ENCODE measurements around the gene ANKS1B. TPM values are rescaled to one million over a fixed set of nuclear protein-coding genes. Genes with fewer than 3 reads are reported as not detected.

The ANKS1B gene
- total RNA-seq, 1 experiment from 2014 or later: 0.54 TPM

DNA sequence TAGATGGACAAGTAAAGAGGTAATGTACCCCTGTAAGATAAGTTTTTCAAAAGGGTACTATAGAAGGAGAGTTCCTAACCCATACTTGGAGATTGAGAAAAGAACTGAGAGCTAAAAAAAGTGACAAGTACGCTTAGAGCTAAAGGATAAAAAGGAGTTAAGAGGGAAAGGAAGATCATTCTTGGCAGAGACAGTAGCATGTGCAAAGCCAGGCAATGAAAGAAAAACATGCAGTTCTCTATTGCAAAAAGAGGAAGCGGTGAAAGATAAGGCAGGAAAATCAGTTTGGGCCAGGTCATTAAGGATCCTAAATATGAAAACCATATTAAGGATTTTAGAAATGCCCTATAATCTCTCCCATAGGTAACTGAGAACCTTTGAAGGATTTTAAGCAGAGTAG lies 837.6 kb downstream of the ANKS1B start:
- intact Hi-C loops (cut with micrococcal nuclease): no loop called here
- Histone ChIP-seq H2AFZ (ENCODE audit: low read depth, low read length, poor library complexity, severe bottlenecking) (no peak overlapping the region), H3K9me3 (ENCODE audit: control insufficient read depth in 1 of 2, insufficient read depth in 1 of 2, low read depth in 1 of 2, low read length in 2 of 2) (no peaks in the 10 kb centered on the region), H3K4me3 (replicated peaks in 1 of 2; ENCODE audit: low read depth in 1 of 2, low read length in 2 of 2) (no peak overlapping the region), H3K79me2 (ENCODE audit: insufficient read depth, low read length) (no peaks in the 10 kb centered on the region), H3K9me2 (ENCODE audit: insufficient read depth) (no peaks in the 10 kb centered on the region), H3K4me2 (ENCODE audit: low read length) (no peak overlapping the region), H3K4me1 (ENCODE audit: control insufficient read depth in 1 of 2, insufficient read depth in 2 of 2, low read length in 2 of 2) (no peaks in the 10 kb centered on the region), H3K9ac (ENCODE audit: low read length) (no peak overlapping the region), H3K36me3 (ENCODE audit: control insufficient read depth in 1 of 2, insufficient read depth in 2 of 2, low read length in 2 of 2) (no peaks in the 10 kb centered on the region), H3K27ac (ENCODE audit: low read depth, low read length) (no peak overlapping the region), H3K27me3 (ENCODE audit: insufficient read depth, low read length) (peaks cover 20% of the 10 kb centered on the region), H4K20me1 (ENCODE audit: insufficient read depth) (no peaks in the 10 kb centered on the region)
- ChIA-PET CTCF (no interaction called here), RAD21 (ENCODE audit: low non-redundant PET in 1 of 2, low total read pairs in 2 of 2, uncharacterized antibody in 2 of 2, unreplicated experiment in 2 of 2) (no interaction called here), POLR2A (no interaction called here)
- DNase-seq (ENCODE audit: low read depth, low spot score) (no peak), ATAC-seq (no peak)
- TF ChIP-seq ZFX (IDR thresholded peaks at IDR 0.05) (no peak), MAX (IDR thresholded peaks at IDR 0.05) (no peak), EZH2 (IDR thresholded peaks at IDR 0.05) (no peak), SRF (IDR thresholded peaks at IDR 0.05; ENCODE audit: low read depth) (no peak), EZH2phosphoT487 (IDR thresholded peaks at IDR 0.05; ENCODE audit: borderline replicate concordance) (no peak), CEBPB (IDR thresholded peaks at IDR 0.05; ENCODE audit: low read depth) (no peak), POLR2A (IDR thresholded peaks at IDR 0.05; ENCODE audit: borderline replicate concordance, extremely low read depth, insufficient read depth, insufficient read length) (no peak), ELF1 (IDR thresholded peaks at IDR 0.05; ENCODE audit: borderline replicate concordance, low read depth) (no peak), RAD21 (IDR thresholded peaks at IDR 0.05; ENCODE audit: low read depth) (no peak), ZNF274 (IDR thresholded peaks at IDR 0.05; ENCODE audit: low read depth, low read length) (no peak), JUND (IDR thresholded peaks at IDR 0.05) (no peak), TCF7L2 (IDR thresholded peaks at IDR 0.05; ENCODE audit: borderline replicate concordance, extremely low read depth, insufficient read depth, insufficient read length) (no peak)
- TF ChIP-seq, protein P1, sequence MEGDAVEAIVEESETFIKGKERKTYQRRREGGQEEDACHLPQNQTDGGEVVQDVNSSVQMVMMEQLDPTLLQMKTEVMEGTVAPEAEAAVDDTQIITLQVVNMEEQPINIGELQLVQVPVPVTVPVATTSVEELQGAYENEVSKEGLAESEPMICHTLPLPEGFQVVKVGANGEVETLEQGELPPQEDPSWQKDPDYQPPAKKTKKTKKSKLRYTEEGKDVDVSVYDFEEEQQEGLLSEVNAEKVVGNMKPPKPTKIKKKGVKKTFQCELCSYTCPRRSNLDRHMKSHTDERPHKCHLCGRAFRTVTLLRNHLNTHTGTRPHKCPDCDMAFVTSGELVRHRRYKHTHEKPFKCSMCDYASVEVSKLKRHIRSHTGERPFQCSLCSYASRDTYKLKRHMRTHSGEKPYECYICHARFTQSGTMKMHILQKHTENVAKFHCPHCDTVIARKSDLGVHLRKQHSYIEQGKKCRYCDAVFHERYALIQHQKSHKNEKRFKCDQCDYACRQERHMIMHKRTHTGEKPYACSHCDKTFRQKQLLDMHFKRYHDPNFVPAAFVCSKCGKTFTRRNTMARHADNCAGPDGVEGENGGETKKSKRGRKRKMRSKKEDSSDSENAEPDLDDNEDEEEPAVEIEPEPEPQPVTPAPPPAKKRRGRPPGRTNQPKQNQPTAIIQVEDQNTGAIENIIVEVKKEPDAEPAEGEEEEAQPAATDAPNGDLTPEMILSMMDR (IDR thresholded peaks at IDR 0.05 in 2 of 3, conservative IDR thresholded peaks at IDR 0.05 in 1 of 3; ENCODE audit: borderline replicate concordance in 1 of 3, insufficient read depth in 1 of 3, low read depth in 2 of 3, low read length in 2 of 3): no peak
- no TSS peak for BruUV-seq (replicated peaks)

Data from HCT116 (cell line).